ENCODE results near the gene SLU7. TPM values are rescaled to one million over a fixed set of nuclear protein-coding genes. Genes with fewer than 3 reads are reported as not detected.

SLU7 gene
- total and polyA plus RNA-seq, 2 of the 4 experiments (the other 2 are of a cell fraction): 15.9 to 34.2 TPM

DNA sequence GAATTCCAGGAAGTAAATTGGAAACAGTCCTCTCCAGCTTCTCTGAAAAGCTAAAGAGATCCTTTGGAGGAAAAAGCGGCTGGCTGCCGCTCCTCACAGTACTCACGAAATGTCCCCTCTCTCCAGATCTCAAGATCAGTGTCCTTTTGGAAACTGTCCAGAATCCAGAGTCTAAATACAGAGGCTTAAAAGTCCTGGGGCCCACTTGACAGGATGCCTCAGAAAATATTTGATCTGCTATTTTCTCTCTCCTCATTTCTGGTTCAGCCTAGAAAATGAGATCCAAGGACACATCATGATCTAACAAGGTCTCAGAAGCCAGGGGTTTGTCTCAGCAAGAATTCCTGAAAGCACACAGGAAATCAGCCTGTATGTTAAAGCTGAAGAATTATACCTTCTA, 55.7 kb downstream of the SLU7 start:
- Histone ChIP-seq H3K9me1 (ENCODE audit: insufficient read depth, low read length) (no peaks in the 10 kb centered on the region), H4K8ac (ENCODE audit: low read depth in 2 of 2, low read length in 2 of 2) (no peak overlapping the region; a peak in 1 of 4 replicates), H3K36me3 (ENCODE audit: control insufficient read depth, insufficient read depth, low read length) (no peaks in the 10 kb centered on the region), H3K9ac (ENCODE audit: low read depth, low read length) (no peak overlapping the region), H2BK15ac (ENCODE audit: low read depth, low read length) (no peak overlapping the region), H4K5ac (ENCODE audit: low read depth, low read length) (no peak overlapping the region), H3K27ac (ENCODE audit: insufficient read depth, low read length) (no peak overlapping the region), H2BK120ac (ENCODE audit: low read depth, low read length) (no peak overlapping the region), H2AK5ac (ENCODE audit: low read depth, low read length) (no peak overlapping the region), H4K20me1 (ENCODE audit: insufficient read depth, low read length) (no peaks in the 10 kb centered on the region), H2AK9ac (replicated peaks; ENCODE audit: low read depth, low read length, poor library complexity) (no peak overlapping the region), H3K23ac (ENCODE audit: low read depth, low read length) (no peak overlapping the region), H4K91ac (ENCODE audit: insufficient read depth, low read depth, low read length) (no peak overlapping the region), H3K4me2 (ENCODE audit: low read depth, low read length) (no peak overlapping the region), H3K4me3 (ENCODE audit: insufficient read depth, low read depth, low read length) (no peak overlapping the region), H3K9me3 (ENCODE audit: control insufficient read depth, insufficient read depth, low read length) (no peaks in the 10 kb centered on the region), H3K79me1 (ENCODE audit: low read depth in 1 of 2, low read length in 2 of 2) (no peaks in the 10 kb centered on the region), H3K4me1 (ENCODE audit: control insufficient read depth, insufficient read depth, low read length) (peaks cover 2% of the 10 kb centered on the region; the same call in 1 of the 2 replicates), H3K14ac (replicated peaks; ENCODE audit: low read depth, low read length) (no peak overlapping the region), H2AFZ (replicated peaks; ENCODE audit: low read length, poor library complexity) (no peak overlapping the region), H3K56ac (ENCODE audit: extremely low read depth, insufficient read depth, low read length) (no peak overlapping the region), H3K27me3 (ENCODE audit: control insufficient read depth, insufficient read depth, low read length) (no peaks in the 10 kb centered on the region), H3K4ac (ENCODE audit: low read depth, low read length) (no peak overlapping the region), H2BK20ac (ENCODE audit: low read depth, low read length) (no peak overlapping the region), H2BK5ac (ENCODE audit: low read depth, low read length, poor library complexity, severe bottlenecking) (no peak overlapping the region), H3K18ac (ENCODE audit: low read depth, low read length) (no peak overlapping the region)
- no peak for DNase-seq
- ChIA-PET CTCF (no interaction called here), POLR2A (ENCODE audit: unreplicated experiment) (no interaction called here)
- no TSS peak for BruUV-seq (replicated peaks)
- ATAC-seq (ENCODE audit: low read depth): no peak
- dilution Hi-C loops (cut with HindIII; ENCODE audit: low sequenced_read_pairs, unreplicated experiment): loop anchor here (25.0 kb wide), 1 partner anchor 351 kb away; the partner anchor contains the start of gene TTC1
- intact Hi-C loops (cut with micrococcal nuclease): no loop called here
- in situ Hi-C loops (cut with MboI; ENCODE audit: low sequenced_read_pairs): no loop called here
- no peak for TF ChIP-seq NFE2L2 (IDR thresholded peaks at IDR 0.05; ENCODE audit: low read depth, low read length)
- 49% methylated on average over 3 of the region's 3 CpGs; no CpG with 5 or more reads in 1 of the 2 experiments for WGBS, 2 experiments (ENCODE audit: extremely low coverage in 2 of 2, insufficient read length in 1 of 2)

Measured in IMR-90 (cell line).